ENCODE results near the gene CD44.

- TF ChIP-seq CTCF (IDR thresholded peaks at IDR 0.05) (no peak), POLR2A (IDR thresholded peaks at IDR 0.05; ENCODE audit: low read depth) (no peak), POLR2AphosphoS5 (IDR thresholded peaks at IDR 0.05) (no peak), EP300 (IDR thresholded peaks at IDR 0.05) (no peak)
Measured at GRCh38 chr11:35265755-35266454, 126.9 kb downstream of the CD44 start.
